ENCODE results near the gene SCAANT1. TPM values are rescaled to one million over a fixed set of nuclear protein-coding genes. Genes with fewer than 3 reads are reported as not detected.

SCAANT1 gene
- total RNA-seq (ENCODE audit: unreplicated experiment): not detected
- long read RNA-seq: 0 reads

GRCh38 chr3:63911873-63912767, at the start of gene SCAANT1:
Gene SCAANT1 (minus strand): TSS chr3:63912383.
- H3K4me3 Mint-ChIP-seq (ENCODE audit: unreplicated experiment): peak within 1 kb of the TSS; percentile 94
- peak; percentile 81 for DNase-seq (ENCODE audit: low spot score)
- peak within 1 kb of the TSS; percentile 91 for H3K27ac Mint-ChIP-seq (ENCODE audit: unreplicated experiment)
- H3K36me3 Mint-ChIP-seq (ENCODE audit: low read depth, unreplicated experiment): peaks cover 14% of the 10 kb centered on the region
- no peaks in the 10 kb centered on the region for H3K9me3 Mint-ChIP-seq (ENCODE audit: unreplicated experiment)
- no peak for TF ChIP-seq CTCF (IDR thresholded peaks at IDR 0.05; ENCODE audit: unreplicated experiment)
- H3K4me1 Mint-ChIP-seq (ENCODE audit: unreplicated experiment): peaks cover 24% of the 10 kb centered on the region
- peaks cover 5% of the 10 kb centered on the region for H3K27me3 Mint-ChIP-seq (ENCODE audit: unreplicated experiment)

GRCh38 chr3:63961891-63962290, 49.7 kb upstream of the SCAANT1 start:
- peaks cover 5% of the 10 kb centered on the region for H3K27me3 Mint-ChIP-seq (ENCODE audit: unreplicated experiment)
- H3K4me1 Mint-ChIP-seq (ENCODE audit: unreplicated experiment): peaks cover 6% of the 10 kb centered on the region
- H3K36me3 Mint-ChIP-seq (ENCODE audit: low read depth, unreplicated experiment): no peaks in the 10 kb centered on the region
- H3K9me3 Mint-ChIP-seq (ENCODE audit: unreplicated experiment): no peaks in the 10 kb centered on the region
- H3K27ac Mint-ChIP-seq (ENCODE audit: unreplicated experiment): no peak overlapping the region
- no peak overlapping the region for H3K4me3 Mint-ChIP-seq (ENCODE audit: unreplicated experiment)
- TF ChIP-seq CTCF (IDR thresholded peaks at IDR 0.05; ENCODE audit: unreplicated experiment): peak; percentile 84
- DNase-seq (ENCODE audit: low spot score): no peak

GRCh38 chr3:63960048-63960711, 48.0 kb upstream of the SCAANT1 start:
- peaks cover 1% of the 10 kb centered on the region for H3K36me3 Mint-ChIP-seq (ENCODE audit: low read depth, unreplicated experiment)
- no peak for DNase-seq (ENCODE audit: low spot score)
- H3K27ac Mint-ChIP-seq (ENCODE audit: unreplicated experiment): peak overlapping the region; percentile 5
- H3K27me3 Mint-ChIP-seq (ENCODE audit: unreplicated experiment): peaks cover 5% of the 10 kb centered on the region
- no peaks in the 10 kb centered on the region for H3K9me3 Mint-ChIP-seq (ENCODE audit: unreplicated experiment)
- no peak overlapping the region for H3K4me3 Mint-ChIP-seq (ENCODE audit: unreplicated experiment)
- peaks cover 6% of the 10 kb centered on the region for H3K4me1 Mint-ChIP-seq (ENCODE audit: unreplicated experiment)
- no peak for TF ChIP-seq CTCF (IDR thresholded peaks at IDR 0.05; ENCODE audit: unreplicated experiment)

GRCh38 chr3:63959146-63959545, 47.0 kb upstream of the SCAANT1 start:
- Mint-ChIP-seq H3K4me3 (ENCODE audit: unreplicated experiment) (no peak overlapping the region), H3K36me3 (ENCODE audit: low read depth, unreplicated experiment) (peaks cover 5% of the 10 kb centered on the region), H3K27me3 (ENCODE audit: unreplicated experiment) (peaks cover 5% of the 10 kb centered on the region), H3K27ac (ENCODE audit: unreplicated experiment) (no peak overlapping the region), H3K4me1 (ENCODE audit: unreplicated experiment) (peaks cover 7% of the 10 kb centered on the region), H3K9me3 (ENCODE audit: unreplicated experiment) (no peaks in the 10 kb centered on the region)
- no peak for TF ChIP-seq CTCF (IDR thresholded peaks at IDR 0.05; ENCODE audit: unreplicated experiment)
- no peak for DNase-seq (ENCODE audit: low spot score)

Data from endothelial cell (in vitro differentiated cells).